Body of pancreas (tissue), 4 donors: ENCODE data around the gene HOXC12. TPM values are rescaled to one million over a fixed set of nuclear protein-coding genes. Genes with fewer than 3 reads are reported as not detected.

ENCODE experiments used
- ATAC-seq: fragments of 150-250 bp; one replicate; pipeline ENCODE4 v1.9.1; 2016
- DNase-seq, 4 donors: peaks; one replicate each; pipeline ENCODE4 v3.0.0-alpha.2; 2019
- H3K27ac ChIP-seq, 4 donors: fragments of 200-600 bp; sonication (generic); 1 replicate in 3 of 4; 2 replicates in 1 of 4; pipeline versions ENCODE4 v1.5.1 to v1.6.1; 2016 to 2019; ENCODE audit warnings: mild to moderate bottlenecking in 1 of 4, mixed read lengths in 1 of 4, moderate library complexity in 1 of 4
- H3K27me3 ChIP-seq, 2 donors: fragments of 200-600 bp; sonication (generic); one replicate each; pipeline ENCODE4 v1.6.0; 2016; ENCODE audit warnings: mild to moderate bottlenecking in 1 of 2
- H3K36me3 ChIP-seq, 2 donors: fragments of 200-600 bp; sonication (generic); replicated peaks in 1 of 2; 2 replicates each; pipeline ENCODE4 v1.5.1; 2016; ENCODE audit warnings: low read depth in 2 of 2; ENCODE audit not compliant: insufficient read depth in 1 of 2
- H3K4me1 ChIP-seq: fragments of 200-600 bp; sonication (generic); one replicate; pipeline ENCODE4 v1.6.0; 2016
- H3K4me3 ChIP-seq, 2 donors: fragments of 200-600 bp; sonication (generic); 1 replicate in 1 of 2; 2 replicates in 1 of 2; pipeline ENCODE4 v1.5.1; 2016 to 2019
- H3K9me3 ChIP-seq, 3 donors: fragments of 200-600 bp; sonication (generic); 1 replicate in 2 of 3; 2 replicates in 1 of 3; pipeline ENCODE4 v1.5.1; 2016
- POLR2A ChIP-seq, 3 donors: fragments of 450-650 bp; IDR thresholded peaks; one replicate each; pipeline ENCODE4 v1.6.1; 2016; ENCODE audit warnings: antibody characterized with exemption in 3 of 3, mild to moderate bottlenecking in 2 of 3
- WGBS, 2 donors: methylation state at CpG; one replicate each; pipeline ENCODE4 v1.1.5; 2017; 5-methylcytosine and 5-hydroxymethylcytosine counted together
- intact Hi-C: fragments of 100-400 bp; cut with DNase I; formaldehyde crosslinking; loops from one replicate; pipeline ENCODE4 v1.15.1; 2023
- total RNA-seq, 2 donors: library from RNA; depleted of rRNA; stranded (reverse); fragments of >200 nt; gene quantifications; one replicate each; pipeline ENCODE4 v1.1.0, GENCODE V29; 2016
- TF ChIP-seq, protein P1 (sequence below), 7 experiments: fragments of 450-650 bp in 4 of 7; fragments of 200-600 bp in 3 of 7; sonication (generic) in 3 of 7; IDR thresholded peaks; one replicate each; pipeline ENCODE4 v1.5.1; 2016 to 2019; ENCODE audit warnings: antibody characterized with exemption in 7 of 7

Gene HOXC12
- total RNA-seq, 2 donors from 2014 or later = not detected

GRCh38 chr12:53980104-53980801 lies 25.6 kb downstream of the HOXC12 start:
- Histone ChIP-seq H3K27ac (no peak overlapping the region), H3K4me1 (peaks cover 8% of the 10 kb centered on the region), H3K4me3 (no peak overlapping the region), H3K9me3 (no peaks in the 10 kb centered on the region), H3K27me3 (peaks cover 0 to 67% of the 10 kb centered on the region in 2 donors), H3K36me3 (no peaks in the 10 kb centered on the region)
- DNase-seq = no peak
- TF ChIP-seq, protein P1, sequence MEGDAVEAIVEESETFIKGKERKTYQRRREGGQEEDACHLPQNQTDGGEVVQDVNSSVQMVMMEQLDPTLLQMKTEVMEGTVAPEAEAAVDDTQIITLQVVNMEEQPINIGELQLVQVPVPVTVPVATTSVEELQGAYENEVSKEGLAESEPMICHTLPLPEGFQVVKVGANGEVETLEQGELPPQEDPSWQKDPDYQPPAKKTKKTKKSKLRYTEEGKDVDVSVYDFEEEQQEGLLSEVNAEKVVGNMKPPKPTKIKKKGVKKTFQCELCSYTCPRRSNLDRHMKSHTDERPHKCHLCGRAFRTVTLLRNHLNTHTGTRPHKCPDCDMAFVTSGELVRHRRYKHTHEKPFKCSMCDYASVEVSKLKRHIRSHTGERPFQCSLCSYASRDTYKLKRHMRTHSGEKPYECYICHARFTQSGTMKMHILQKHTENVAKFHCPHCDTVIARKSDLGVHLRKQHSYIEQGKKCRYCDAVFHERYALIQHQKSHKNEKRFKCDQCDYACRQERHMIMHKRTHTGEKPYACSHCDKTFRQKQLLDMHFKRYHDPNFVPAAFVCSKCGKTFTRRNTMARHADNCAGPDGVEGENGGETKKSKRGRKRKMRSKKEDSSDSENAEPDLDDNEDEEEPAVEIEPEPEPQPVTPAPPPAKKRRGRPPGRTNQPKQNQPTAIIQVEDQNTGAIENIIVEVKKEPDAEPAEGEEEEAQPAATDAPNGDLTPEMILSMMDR (IDR thresholded peaks at IDR 0.05) = no peak
- TF ChIP-seq POLR2A (IDR thresholded peaks at IDR 0.05) = no peak
- ATAC-seq = no peak
- WGBS, 2 donors = 39 to 45% methylated on average over 7 of the region's 7 CpGs
- intact Hi-C loops = no loop called here

DNA sequence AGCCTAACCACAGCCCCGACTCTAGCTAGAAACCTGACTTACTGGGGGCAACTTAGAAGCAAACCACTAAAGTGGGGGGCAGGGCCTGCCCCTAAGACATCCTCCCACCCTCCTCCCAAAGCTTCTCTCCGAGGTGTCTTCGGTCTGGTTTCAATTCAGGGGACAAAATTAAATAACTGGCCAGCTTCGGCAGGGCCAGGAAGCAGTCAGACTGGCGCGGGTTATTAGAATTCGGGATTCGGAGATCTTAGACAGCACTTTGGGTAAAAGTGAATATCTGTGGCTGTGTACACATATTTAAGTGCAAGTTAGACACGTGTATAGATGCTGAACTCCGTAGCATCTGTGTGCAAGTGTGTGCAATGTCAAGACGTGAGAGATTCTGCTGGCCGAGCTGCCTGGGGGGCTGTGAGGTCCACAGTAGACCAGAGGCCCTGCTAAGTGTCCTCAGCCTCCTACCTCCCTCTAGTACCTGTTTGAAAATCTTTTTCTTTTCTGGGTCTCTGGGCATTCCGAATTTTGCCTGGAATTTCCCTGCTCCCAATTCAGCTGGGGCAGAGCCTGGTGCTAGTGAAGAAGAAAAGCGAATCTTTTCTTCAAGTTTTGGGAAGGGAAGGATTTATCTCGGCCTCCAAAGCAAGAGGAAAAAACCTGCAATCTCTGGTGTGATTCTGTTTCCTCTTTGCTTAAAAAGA lies 26.2 kb downstream of the HOXC12 start:
- intact Hi-C loops = no loop called here
- H3K9me3 ChIP-seq = no peaks in the 10 kb centered on the region

DNA sequence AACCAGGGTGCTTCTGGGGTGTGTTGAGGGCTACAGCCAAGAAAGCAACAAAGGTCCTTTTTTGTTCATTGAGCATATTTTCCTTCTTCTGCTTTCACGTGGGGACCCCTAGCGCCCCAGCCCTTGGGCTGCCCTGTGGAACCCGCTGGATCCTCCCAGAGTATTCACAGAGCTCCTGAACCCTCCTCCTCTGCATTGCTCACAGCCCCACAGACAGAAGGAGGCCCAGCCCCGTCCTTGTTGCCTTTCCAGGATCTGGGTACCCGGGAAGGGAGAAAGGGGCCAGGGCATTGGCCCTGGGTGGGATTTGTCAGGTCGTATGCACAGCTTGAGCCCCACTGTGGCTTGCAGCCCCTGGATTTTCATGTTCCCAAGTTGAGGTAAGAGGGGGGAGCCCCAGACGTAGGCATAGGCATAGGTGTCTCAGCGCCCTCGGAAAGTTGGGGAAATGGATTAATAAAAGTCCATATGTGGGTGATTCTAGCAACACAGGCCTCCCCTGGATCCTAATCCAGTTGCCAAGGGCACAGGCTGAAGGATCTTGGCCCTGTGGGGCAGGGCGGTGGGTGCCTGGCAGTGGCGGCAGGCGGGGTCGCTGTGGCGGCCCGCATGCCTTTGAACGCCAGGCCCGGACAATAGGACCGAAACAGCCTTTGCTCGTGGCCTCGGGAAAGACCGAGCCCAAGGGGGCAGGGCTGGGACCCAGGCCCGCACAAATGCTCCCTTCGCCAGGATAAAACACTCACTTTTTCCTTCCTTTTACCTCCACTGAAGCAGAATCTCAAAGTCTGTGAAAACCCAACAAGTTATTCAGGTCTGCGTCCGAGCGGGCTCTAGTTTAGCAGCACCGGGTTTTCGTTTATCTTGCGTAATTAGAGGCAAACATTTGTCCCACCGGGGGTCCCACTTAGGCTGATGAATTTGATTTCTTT lies 27.2 kb downstream of the HOXC12 start:
- 22 to 24% methylated on average over 30 of the region's 30 CpGs for WGBS, 2 donors

More for the DNA sequence above, 26.2 kb downstream of the HOXC12 start:
- Histone ChIP-seq H3K4me1 (peaks cover 12% of the 10 kb centered on the region), H3K27me3 (peaks cover 0 to 67% of the 10 kb centered on the region in 2 donors), H3K27ac (no peak overlapping the region), H3K4me3 (no peak overlapping the region), H3K36me3 (no peaks in the 10 kb centered on the region)
- TF ChIP-seq, protein P1 (IDR thresholded peaks at IDR 0.05) = no peak
- TF ChIP-seq POLR2A (IDR thresholded peaks at IDR 0.05) = no peak
- ATAC-seq = no peak
- no peak for DNase-seq
- WGBS, 2 donors = 27 to 35% methylated on average over 14 to 15 of the region's 15 CpGs

More for the DNA sequence above, 27.2 kb downstream of the HOXC12 start:
- ATAC-seq (no peak), DNase-seq (no peak)
- TF ChIP-seq, protein P1 (IDR thresholded peaks at IDR 0.05) = no peak
- TF ChIP-seq POLR2A (IDR thresholded peaks at IDR 0.05) = no peak
- no peak overlapping the region for H3K27ac ChIP-seq
- peaks cover 18% of the 10 kb centered on the region for H3K4me1 ChIP-seq
- intact Hi-C loops = no loop called here
- H3K9me3 ChIP-seq = no peaks in the 10 kb centered on the region
- H3K4me3 ChIP-seq = no peak overlapping the region
- no peaks in the 10 kb centered on the region for H3K36me3 ChIP-seq
- H3K27me3 ChIP-seq = peaks cover 0 to 67% of the 10 kb centered on the region in 2 donors
